GM19438 (cell line): Measurements from ENCODE around the gene CTTNBP2.

Source experiments
- ATAC-seq: cut with Tn5 transposase; IDR thresholded peaks from one replicate; pipeline ENCODE4 v1.9.1; 2021; ENCODE audit warnings: low read depth; ENCODE audit not compliant: unreplicated experiment

The CTTNBP2 gene

DNA sequence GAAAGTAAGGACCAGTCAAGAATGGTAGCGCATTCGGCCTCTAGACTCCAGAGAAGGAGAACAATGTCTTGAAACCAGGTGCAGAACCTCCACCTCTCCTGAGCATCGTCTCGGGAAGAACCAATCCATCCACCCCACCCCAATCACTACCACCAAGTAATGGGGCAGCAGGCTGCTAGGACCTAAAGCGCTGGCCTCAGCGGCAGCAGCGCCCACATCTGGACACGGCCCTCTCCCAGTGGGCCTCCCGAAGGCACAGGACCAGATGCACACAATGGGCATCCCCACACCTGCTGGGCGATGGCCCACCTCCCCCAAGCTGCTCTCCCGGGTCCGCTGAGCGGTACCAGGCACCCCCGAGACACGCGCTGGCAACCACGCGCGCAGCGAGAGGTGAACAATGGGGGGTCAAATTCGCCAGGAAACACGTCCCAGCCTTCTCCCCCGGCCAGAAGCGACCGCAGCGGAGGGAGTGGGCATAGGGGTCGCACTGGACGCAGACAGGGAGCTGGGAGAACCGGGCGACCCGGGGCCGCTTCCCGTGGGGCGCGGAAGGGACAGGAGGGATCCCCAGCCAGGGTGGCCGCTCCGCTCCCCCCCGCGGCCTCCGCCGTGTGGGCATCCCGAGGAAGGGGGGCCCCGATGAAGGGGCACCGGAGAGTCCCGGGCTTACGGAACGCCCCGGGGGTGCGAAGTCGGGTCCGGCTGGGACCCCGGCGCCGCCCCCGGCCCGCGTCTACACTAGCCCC lies 506 bp downstream of the CTTNBP2 start:
- peak; percentile 30 for ATAC-seq

DNA sequence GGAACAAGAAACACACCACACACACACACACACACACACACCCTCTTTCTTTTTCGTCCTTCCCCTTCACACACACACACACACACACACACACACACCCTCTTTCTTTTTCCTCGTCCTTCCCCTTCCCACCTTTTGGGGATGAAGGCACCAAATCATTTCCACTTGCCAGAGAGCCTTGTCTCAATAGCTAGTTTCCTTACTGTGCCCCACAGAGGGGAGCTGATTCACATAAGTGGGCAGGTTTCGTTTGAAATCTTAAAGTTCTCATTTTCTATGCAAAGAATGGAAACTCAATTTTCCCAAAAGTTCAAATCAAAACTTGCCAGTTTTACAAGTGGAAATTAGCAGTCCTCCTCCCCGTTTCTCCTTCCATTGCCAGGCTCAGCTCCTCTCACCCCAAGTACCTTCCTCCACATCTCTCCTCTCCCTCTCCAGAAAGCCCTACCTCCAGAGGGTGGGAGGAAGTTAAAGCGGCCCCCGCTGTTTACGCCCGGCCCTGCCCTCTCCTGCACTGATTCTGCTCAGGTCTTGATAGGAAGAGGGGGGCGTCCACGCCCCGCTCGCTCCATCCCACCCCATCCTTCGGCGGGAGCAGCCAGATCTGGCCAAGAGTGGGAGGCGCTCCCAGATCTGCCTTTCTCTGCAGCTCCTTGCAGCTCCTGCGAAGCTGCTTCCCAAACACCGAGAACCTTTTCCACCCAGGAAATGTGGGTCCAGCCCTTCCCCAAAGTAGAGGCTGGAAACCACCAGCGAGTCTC lies 1.3 kb downstream of the CTTNBP2 start:
- no peak for ATAC-seq

DNA sequence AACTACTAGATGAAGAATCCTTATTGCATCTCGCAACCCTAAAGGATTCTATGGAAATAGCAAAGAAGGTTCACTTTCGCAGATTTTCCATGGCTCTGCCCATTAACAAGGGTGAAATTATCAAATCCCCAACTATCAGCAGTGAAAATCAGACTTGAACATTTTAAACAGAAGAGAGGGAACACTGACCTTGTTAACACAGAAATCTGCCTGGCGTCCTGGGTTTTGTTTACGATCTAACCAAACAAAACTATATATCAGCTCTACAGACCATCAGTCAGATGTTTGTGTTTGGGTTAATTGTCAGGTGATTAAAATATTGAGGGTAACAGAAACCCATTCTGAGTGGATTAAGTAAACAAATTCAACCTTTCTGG lies 1.9 kb downstream of the CTTNBP2 start:
- no peak for ATAC-seq

DNA sequence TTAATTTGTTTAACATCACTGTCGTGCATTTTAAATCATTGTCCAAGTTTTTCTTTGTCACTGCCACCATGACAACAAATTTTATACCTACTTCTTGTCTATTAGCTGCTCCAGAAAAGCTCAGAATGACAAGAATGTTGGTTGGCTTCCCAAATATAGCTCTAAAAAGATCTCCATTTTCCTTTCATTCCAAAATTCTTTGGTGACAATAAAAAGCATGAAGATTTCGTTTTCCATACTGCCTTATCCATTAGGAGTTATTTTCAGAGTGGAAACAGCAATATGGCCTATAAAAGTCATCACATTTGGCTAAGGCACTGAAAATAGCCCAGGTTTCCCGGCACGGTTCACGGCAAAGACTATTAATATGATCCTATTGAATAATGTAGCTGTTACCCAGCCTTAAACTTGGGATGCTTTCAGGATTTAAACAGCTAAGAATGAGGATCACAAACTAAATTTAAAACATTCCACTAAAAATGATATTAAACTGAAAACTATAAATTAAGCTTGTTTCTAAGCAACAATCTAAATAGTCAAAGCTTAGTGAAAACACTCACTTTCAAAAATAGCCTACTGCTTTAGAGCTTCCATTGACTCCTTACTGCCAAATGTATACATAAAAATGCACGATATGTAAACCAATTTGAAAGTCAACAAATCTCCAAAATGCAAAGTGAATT lies 2.7 kb downstream of the CTTNBP2 start:
- no peak for ATAC-seq

DNA sequence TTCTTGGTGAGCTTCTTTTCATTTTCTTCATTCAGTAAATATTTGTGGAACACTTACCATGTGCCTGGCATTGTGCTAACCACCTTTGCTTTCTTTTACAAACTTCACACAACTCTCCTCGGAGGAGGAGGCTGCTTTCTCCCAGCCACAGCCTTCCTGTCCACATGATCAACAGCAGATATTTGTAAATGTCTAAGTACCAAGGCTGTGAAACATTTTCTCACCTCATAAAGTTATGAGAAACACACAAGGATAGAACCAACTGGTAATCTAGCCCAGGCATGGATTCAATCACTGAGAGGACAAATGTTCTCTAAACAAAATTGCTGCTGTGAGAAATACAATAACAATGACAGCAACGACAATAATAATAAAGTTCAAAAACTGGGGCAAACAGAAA lies 3.9 kb downstream of the CTTNBP2 start:
- ATAC-seq, result no peak

DNA sequence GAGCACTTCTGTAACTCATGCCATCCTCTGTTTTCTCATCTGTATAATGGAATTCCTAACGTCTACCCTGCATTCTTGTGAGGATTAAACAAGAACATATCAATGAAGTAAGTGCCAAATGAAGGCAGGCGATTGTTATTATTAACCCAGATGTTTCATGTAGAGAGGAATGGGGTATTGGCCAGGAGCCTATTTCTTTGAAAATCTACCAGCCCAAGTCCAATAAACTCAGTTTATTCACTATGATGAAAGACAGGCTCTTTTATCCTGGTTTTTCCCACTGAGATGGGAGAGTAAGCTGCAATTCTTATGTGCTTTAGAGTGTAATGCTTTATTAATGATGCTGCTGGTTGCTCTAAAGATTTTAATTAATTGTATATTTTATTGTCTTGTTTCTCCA lies 9.6 kb downstream of the CTTNBP2 start:
- ATAC-seq, result no peak

DNA sequence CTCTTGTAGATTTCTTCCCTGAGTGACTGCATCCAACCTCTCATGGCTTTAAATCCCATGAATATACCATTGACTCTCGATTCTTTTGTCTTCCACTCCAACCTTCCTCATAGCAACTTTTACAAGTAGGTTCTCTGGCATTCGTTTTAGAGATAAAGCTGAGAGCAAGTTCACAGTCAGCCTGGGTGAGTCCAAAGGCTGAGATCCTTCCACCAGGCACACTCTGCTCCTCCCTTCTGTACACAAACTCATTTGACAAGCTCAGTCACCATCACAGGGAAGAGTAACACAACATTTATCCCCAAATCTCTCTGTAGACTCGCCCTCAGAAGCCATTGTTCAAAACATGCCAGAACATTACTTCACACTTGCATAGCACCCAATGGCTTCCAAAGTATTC lies 10.9 kb downstream of the CTTNBP2 start:
- no peak for ATAC-seq

DNA sequence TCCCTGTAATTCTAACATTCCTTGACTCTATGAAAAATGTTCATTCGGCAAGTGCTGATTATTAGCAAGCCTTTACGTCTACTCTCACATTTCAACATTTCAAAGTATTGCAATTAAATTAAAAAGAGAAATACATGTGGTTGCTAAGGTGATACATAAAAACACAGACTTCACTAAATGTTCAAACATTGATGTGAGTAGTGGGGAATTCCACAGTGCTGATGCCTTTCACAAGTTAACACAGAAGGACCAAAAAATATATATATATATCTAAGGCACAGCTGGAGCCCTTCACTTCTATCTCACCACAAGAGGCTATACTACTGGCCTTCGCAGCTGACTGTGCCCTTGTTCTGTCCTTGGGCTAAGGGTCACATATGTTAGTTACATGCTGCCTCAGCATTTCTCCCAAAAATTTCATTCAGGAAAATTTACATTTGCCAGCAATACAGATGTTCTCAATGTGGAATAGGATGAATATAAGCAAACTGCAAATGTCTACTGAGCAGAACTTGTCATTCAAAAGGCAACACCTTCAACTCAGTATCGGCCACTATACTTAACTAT lies 13.9 kb downstream of the CTTNBP2 start:
- ATAC-seq, result no peak

DNA sequence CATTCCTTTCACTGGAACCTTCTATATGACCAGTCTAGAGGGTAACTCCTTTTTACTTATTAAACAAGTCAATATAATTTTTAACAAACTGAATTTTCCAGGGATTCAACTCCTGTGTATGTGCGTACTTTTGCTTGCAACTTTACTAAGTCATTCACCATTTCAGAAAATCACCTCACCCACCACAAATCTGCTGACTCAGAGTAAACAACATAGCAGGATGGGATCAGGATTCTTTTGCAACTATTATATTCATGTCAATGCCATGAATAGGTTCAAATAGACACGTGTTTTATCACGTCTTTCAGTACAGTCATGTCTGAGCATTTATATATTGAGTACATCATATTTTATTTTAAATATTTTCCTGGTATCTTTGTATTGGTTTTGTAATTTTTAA lies 14.5 kb downstream of the CTTNBP2 start:
- no peak for ATAC-seq

DNA sequence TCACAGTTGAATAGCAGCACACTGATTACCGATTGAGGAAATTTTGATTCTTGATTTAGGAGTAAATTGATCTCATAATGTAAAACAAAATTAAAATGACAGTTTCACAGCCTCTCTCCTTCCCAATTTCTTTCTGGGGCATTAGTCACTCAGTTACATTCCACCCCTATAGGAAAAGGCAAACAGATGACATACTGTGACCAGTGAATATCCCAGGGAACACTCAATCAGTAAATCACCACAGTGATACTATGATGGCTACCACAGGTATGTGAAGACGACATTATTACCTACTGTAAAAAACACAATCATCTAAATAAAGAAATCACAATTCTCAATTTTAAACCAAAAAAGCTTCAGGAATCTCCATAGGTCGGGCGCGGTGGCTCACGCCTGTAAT lies 15.5 kb downstream of the CTTNBP2 start:
- no peak for ATAC-seq

DNA sequence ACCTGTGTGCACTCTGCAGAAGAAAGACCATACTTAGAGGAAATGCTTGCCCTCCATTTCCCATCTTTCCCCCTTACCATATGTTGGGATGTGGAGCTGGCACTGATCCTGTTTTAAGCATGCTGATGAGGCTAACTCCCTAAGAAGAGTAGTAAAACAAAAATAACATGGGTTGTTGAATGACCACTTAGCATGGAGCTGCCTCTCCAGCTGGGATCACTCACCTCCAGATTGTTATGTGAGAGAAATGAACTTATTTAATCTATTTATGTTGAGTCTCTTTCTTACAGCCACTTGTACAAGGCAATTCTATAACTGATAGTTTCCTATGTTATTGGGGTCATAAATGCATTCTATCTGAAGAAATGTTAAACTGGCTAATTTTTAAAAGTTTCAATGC lies 17.0 kb downstream of the CTTNBP2 start:
- no peak for ATAC-seq

DNA sequence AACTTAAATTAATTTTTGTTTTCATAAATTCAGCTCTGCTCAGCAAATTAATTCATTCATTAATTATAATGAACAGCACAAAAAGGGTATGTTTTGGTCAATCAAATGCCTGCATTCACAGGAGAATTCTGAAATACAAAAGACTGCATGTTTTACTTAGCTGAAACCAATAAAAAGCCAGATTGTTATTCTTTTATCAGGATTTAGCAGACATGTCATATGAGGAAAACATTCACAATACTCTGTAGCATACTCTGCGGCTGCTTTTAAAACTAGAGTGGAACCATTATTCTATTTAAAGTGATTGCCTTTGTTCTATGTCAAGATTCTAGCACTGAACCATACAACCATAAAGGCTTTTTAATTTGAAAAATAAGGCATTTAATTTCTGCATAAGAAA lies 19.1 kb downstream of the CTTNBP2 start:
- no peak for ATAC-seq

DNA sequence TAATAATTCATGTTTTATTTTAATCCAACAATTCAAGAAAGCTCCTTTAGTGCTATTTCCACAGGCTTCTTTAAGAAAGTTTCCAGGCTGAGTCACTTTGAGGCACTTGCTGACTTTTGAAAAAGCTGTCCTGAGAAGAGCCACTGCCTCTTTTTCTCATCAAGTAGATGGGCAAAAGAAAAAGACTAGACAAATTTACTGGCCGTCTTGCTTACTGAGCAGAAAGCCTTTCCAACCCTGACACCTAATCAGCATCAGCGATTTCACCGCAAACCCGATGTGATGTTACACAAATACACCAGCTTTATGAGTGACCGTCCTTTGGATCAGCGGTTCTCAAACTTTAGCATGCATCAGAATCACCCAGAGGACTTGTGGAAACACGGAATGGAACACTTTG lies 24.3 kb downstream of the CTTNBP2 start:
- no peak for ATAC-seq

DNA sequence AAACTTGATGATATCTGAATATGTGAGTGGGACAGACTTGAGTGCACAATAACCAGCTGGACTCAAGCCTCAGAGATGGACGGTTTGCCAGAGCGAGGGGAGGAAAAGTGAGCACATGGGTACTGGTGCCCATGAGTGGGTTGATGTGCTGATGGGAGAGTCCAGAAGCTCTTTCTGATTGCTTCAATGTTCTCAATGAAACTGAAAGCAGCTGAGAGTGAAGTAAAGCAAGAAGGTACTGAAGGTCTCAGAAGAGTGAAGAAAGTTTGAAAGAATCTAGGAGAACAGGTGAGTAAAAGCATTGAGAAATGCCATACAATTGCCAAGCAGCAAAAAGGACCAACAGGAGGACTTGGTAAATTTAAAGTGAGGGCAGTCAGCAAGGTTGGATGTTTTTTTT lies 28.6 kb downstream of the CTTNBP2 start:
- no peak for ATAC-seq

DNA sequence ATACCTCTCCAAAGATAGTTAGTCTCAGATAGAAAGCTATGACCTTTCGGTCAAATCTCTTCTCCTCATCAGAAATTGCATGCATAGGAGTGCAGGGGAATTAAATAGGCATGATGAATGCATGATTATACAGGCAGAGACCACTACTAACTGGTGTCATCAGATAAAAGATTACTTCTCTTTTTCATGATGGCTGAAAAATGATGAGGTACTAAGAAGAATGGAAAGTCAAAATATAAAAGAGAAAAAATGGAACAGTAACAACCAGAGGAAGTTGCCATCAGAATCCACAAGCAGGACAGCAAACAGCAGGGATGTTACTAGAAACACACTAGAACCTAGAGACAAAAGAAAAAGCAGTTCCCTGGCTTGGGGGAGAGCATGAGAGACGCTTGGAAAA lies 31.6 kb downstream of the CTTNBP2 start:
- ATAC-seq, result no peak

DNA sequence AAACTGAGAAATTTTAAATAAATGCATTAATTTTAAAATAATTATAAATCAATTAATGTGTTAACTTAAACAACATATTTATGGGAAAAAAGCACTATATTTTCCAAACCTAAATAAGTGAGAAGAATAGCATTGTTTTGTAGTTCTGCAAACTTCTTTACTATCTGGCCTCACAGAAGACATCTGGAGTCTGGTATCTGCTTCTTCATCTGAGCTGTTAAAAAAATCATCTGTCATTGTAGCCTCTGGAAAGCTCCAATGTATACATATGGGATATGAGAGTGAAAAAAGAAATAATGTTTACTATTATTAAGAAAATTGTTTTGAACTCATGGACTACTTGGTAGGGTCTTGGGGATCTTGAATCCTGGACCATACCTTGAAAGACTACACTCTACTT lies 32.2 kb downstream of the CTTNBP2 start:
- no peak for ATAC-seq

DNA sequence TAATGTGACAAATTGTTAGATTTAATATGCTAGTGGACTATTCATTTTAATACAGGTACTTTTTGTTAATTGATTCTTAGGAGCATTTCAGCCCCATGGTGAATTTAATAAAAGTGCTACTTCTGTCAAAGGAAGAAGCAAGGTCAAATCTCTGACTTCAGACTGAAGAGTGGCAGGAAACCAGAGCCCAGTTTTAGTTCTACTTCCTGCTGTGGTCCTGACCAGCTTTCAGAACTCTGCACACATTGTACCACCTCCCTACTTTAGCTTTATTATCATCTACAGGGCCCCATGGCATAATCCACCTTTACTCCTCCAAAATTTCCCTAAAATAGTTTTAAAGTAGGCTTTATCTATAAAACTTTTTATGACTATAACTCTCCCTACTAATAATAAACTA lies 33.7 kb downstream of the CTTNBP2 start:
- peak; percentile 60 for ATAC-seq

DNA sequence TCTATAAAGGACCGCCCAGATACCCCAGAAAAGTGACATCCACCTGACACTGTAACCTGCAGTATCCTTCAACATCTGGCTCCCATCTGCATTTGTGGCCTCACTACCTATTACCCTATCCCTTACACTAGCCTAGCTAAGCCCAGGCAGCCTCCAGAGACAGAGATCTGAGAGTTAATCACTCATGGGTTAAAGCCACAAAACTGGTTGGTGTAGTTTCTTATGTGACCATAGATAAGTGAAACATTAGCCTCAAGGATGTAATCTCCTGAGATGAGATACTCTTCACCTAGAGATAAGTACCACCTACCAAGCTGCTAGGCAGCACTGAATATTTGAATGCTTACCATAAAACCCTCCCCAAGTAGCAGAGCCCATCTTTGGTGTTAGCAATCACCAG lies 35.4 kb downstream of the CTTNBP2 start:
- ATAC-seq, result peak; percentile 94

DNA sequence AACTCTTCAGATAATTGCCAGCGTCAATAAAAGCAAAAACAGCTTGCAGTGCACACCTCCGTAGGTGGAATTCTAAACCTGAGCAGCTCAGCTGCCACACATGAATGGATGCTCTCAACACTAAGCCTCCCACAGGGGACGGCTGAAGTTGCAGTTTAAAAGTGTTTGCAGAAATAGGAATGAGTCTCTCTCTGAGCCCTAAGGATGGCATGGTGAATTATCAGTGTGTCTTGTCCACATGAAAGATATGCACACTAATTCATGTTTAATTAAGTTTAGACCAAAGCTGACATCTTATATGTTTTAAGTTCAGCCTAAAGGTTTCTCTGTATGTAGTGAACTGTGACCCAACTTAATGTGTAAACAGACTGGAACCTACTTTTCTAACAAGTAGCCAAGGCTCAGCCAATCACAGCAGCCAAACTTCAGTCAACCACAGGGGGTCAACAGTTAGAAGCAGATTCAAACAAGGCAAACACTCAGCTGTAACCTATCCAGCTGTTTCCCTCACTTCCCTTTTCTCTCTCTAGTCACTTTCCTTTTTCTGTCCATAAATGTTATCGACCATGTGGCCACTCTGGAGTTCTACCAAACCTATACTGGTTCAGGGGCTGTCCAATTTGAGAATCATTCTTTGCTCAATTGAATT lies 38.1 kb downstream of the CTTNBP2 start:
- ATAC-seq, result no peak

DNA sequence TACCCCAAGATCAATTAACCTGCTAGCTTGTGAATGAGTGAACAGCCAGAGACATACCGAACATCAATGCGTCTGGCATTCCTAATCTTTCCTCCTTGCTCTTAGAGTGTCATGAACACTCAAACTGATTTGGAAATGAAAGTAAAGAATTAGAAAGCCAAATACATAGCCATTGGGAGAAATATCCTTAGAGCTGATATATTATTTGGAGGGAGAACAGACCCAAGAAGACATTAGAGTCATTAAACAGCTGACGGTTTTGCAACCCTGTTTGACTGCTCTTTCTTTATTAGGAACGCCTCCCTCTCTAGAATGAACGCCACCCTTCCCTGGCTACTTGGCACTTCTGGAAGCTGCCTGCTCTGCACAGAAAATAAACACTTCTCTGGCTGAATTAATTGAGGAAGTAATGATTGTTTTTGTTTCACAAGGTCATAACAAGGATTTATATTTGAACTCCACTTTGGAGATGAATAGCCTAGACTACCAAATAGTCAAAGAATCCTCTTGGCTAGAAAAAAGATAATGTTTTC lies 42.8 kb downstream of the CTTNBP2 start:
- ATAC-seq, result no peak
